Urinary bladder (tissue), 4 donors: ENCODE results near the gene ATP8A2. TPM values are rescaled to one million over a fixed set of nuclear protein-coding genes. Genes with fewer than 3 reads are reported as not detected.

Experiments
- DNase-seq: peaks from one replicate; pipeline ENCODE4 v3.0.0-alpha.2; 2015; ENCODE audit errors: extremely low spot score
- H3K27ac ChIP-seq: one replicate; pipeline ENCODE4 v1.5.1; 2013; ENCODE audit warnings: low read depth, mild to moderate bottlenecking, moderate library complexity
- H3K36me3 ChIP-seq: one replicate; pipeline ENCODE4 v1.6.1; 2013; ENCODE audit warnings: mild to moderate bottlenecking, moderate library complexity; ENCODE audit not compliant: insufficient read depth
- H3K4me1 ChIP-seq: one replicate; pipeline ENCODE4 v1.6.1; 2013; ENCODE audit warnings: mild to moderate bottlenecking, moderate library complexity; ENCODE audit not compliant: insufficient read depth
- H3K4me3 ChIP-seq: one replicate; pipeline ENCODE4 v1.5.1; 2013; ENCODE audit warnings: low read depth, low read length
- WGBS: extraction: QIAGEN DNeasy Blood & Tissue Kit; methylation state at CpG from one replicate; pipeline ENCODE4 v1.1.7; 2013; 5-methylcytosine and 5-hydroxymethylcytosine counted together
- polyA plus RNA-seq: library from polyadenylated mRNA; stranded (reverse); fragments of 200-250 nt; gene quantifications from one replicate; pipeline ENCODE4 v1.2.3, GENCODE V29; 2013
- total RNA-seq: library from RNA; depleted of rRNA; stranded (reverse); fragments of >200 nt; gene quantifications from one replicate; pipeline ENCODE4 v1.2.3, GENCODE V29; 2014
- donor health status: healthy with polysubstance abuse.
- donor health status: healthy.

Gene ATP8A2
- total and polyA plus RNA-seq, 2 donors = 1.4 to 1.5 TPM

- no peak for DNase-seq
- H3K27ac ChIP-seq = no peak overlapping the region
- H3K4me3 ChIP-seq = no peak overlapping the region
- no peaks in the 10 kb centered on the region for H3K36me3 ChIP-seq
- 89% methylated on average over 1 of the region's 1 CpG for WGBS
- H3K4me1 ChIP-seq = no peaks in the 10 kb centered on the region
Observed at GRCh38 chr13:25708268-25708667, 336.5 kb downstream of the ATP8A2 start.

- no peaks in the 10 kb centered on the region for H3K4me1 ChIP-seq
- DNase-seq = no peak
- no peaks in the 10 kb centered on the region for H3K36me3 ChIP-seq
- H3K27ac ChIP-seq = no peak overlapping the region
- 69% methylated on average over 2 of the region's 2 CpGs for WGBS
- H3K4me3 ChIP-seq = no peak overlapping the region
Observed at GRCh38 chr13:25709088-25709487, 337.3 kb downstream of the ATP8A2 start.

- DNase-seq = no peak
- H3K27ac ChIP-seq = no peak overlapping the region
- 69% methylated on average over 1 of the region's 1 CpG for WGBS
- no peak overlapping the region for H3K4me3 ChIP-seq
- H3K36me3 ChIP-seq = no peaks in the 10 kb centered on the region
- no peaks in the 10 kb centered on the region for H3K4me1 ChIP-seq
Observed at GRCh38 chr13:25715760-25716159, 344.0 kb downstream of the ATP8A2 start.

GRCh38 chr13:25717666-25718197, 346.0 kb downstream of the ATP8A2 start:
- no peak for DNase-seq
- no peak overlapping the region for H3K4me3 ChIP-seq

GRCh38 chr13:25719666-25720065, 347.9 kb downstream of the ATP8A2 start:
- WGBS = 92% methylated on average over 2 of the region's 2 CpGs
- no peaks in the 10 kb centered on the region for H3K4me1 ChIP-seq
- H3K4me3 ChIP-seq = no peak overlapping the region
- H3K27ac ChIP-seq = no peak overlapping the region
- no peak for DNase-seq
- no peaks in the 10 kb centered on the region for H3K36me3 ChIP-seq

More at GRCh38 chr13:25717666-25718197, 346.0 kb downstream of the ATP8A2 start:
- 72% methylated on average over 5 of the region's 5 CpGs for WGBS
- Histone ChIP-seq H3K27ac (no peak overlapping the region), H3K4me1 (no peaks in the 10 kb centered on the region), H3K36me3 (no peaks in the 10 kb centered on the region)

- DNase-seq = no peak
- WGBS = 86% methylated on average over 1 of the region's 1 CpG
Observed at GRCh38 chr13:25722893-25723292, 351.1 kb downstream of the ATP8A2 start.

GRCh38 chr13:25725104-25725503, 353.3 kb downstream of the ATP8A2 start:
- Histone ChIP-seq H3K4me3 (no peak overlapping the region), H3K4me1 (no peaks in the 10 kb centered on the region), H3K27ac (no peak overlapping the region), H3K36me3 (no peaks in the 10 kb centered on the region)
- WGBS = 88% methylated on average over 3 of the region's 3 CpGs
- no peak for DNase-seq

More at GRCh38 chr13:25722893-25723292, 351.1 kb downstream of the ATP8A2 start:
- Histone ChIP-seq H3K36me3 (no peaks in the 10 kb centered on the region), H3K4me3 (no peak overlapping the region), H3K27ac (no peak overlapping the region), H3K4me1 (no peaks in the 10 kb centered on the region)

GRCh38 chr13:25727250-25727649, 355.5 kb downstream of the ATP8A2 start:
- no peak for DNase-seq
- 53% methylated on average over 6 of the region's 6 CpGs for WGBS
- H3K36me3 ChIP-seq = no peaks in the 10 kb centered on the region
- H3K4me1 ChIP-seq = no peaks in the 10 kb centered on the region
- H3K27ac ChIP-seq = no peak overlapping the region
- H3K4me3 ChIP-seq = no peak overlapping the region

- no peak for DNase-seq
- WGBS = 64% methylated on average over 8 of the region's 8 CpGs
- Histone ChIP-seq H3K4me1 (no peaks in the 10 kb centered on the region), H3K27ac (no peak overlapping the region), H3K4me3 (no peak overlapping the region), H3K36me3 (no peaks in the 10 kb centered on the region)
Observed at GRCh38 chr13:25727810-25728209, 356.0 kb downstream of the ATP8A2 start.

- H3K4me3 ChIP-seq = no peak overlapping the region
- WGBS = 85% methylated on average over 7 of the region's 7 CpGs
- H3K4me1 ChIP-seq = no peaks in the 10 kb centered on the region
- no peak for DNase-seq
- no peaks in the 10 kb centered on the region for H3K36me3 ChIP-seq
- H3K27ac ChIP-seq = no peak overlapping the region
Observed at GRCh38 chr13:25729201-25729600, 357.4 kb downstream of the ATP8A2 start.

- Histone ChIP-seq H3K4me3 (no peak overlapping the region), H3K36me3 (no peaks in the 10 kb centered on the region), H3K27ac (no peak overlapping the region), H3K4me1 (no peaks in the 10 kb centered on the region)
- no peak for DNase-seq
- WGBS = 84% methylated on average over 4 of the region's 4 CpGs
Observed at GRCh38 chr13:25731037-25731436, 359.3 kb downstream of the ATP8A2 start.

- H3K27ac ChIP-seq = no peak overlapping the region
- DNase-seq = no peak
- H3K4me1 ChIP-seq = no peaks in the 10 kb centered on the region
- H3K36me3 ChIP-seq = no peaks in the 10 kb centered on the region
- 80% methylated on average over 4 of the region's 4 CpGs for WGBS
- H3K4me3 ChIP-seq = no peak overlapping the region
Observed at GRCh38 chr13:25731536-25731935, 359.8 kb downstream of the ATP8A2 start.

- DNase-seq = no peak
Observed at GRCh38 chr13:25732111-25732865, 360.5 kb downstream of the ATP8A2 start.

GRCh38 chr13:25733001-25733491, 361.3 kb downstream of the ATP8A2 start:
- 85% methylated on average over 5 of the region's 5 CpGs for WGBS

More at GRCh38 chr13:25732111-25732865, 360.5 kb downstream of the ATP8A2 start:
- Histone ChIP-seq H3K36me3 (no peaks in the 10 kb centered on the region), H3K4me1 (no peaks in the 10 kb centered on the region), H3K4me3 (no peak overlapping the region), H3K27ac (no peak overlapping the region)
- 35% methylated on average over 7 of the region's 7 CpGs for WGBS

More at GRCh38 chr13:25733001-25733491, 361.3 kb downstream of the ATP8A2 start:
- H3K36me3 ChIP-seq = no peaks in the 10 kb centered on the region
- DNase-seq = no peak
- H3K4me3 ChIP-seq = no peak overlapping the region
- no peak overlapping the region for H3K27ac ChIP-seq
- no peaks in the 10 kb centered on the region for H3K4me1 ChIP-seq
